Stimulated activated naive CD4-positive, alpha-beta T cell treated with Interleukin-2 at 50 U/mL for 16 hours (primary cell): Measurements from ENCODE around the gene ACTL7A.

Source experiments
- DNase-seq: peaks from one replicate; lab custom pipeline; 2025; lab: John Stamatoyannopoulos, UW

The ACTL7A gene

DNA sequence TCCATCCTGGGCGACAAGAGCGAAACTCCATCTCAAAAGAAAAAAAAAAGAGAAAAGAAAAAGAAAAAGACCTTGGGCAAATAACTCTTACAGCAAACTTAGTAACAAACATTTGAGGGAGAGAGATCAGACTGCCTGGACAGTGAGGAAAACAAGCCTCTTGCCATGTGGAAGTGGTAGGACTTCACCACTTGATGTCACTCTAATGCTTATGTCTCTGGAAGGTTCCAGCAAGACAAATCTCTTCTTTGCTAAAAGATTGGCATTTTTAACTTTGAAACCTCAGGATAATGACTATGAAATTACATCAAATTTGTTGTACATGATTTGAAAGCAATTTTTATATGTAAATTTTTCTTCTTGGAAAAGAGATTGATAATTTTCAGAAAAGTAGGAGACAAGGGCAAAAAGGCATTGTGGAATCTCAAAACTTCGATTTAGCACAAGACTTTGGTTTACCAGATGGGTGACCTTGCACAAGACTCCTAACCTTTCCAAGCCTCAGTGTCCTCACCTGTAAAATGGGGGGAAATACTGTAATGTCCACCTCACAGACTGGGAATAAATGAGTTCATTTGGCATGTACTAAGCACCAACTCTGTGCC lies 11.7 kb upstream of the ACTL7A start:
- no peak for DNase-seq

DNA sequence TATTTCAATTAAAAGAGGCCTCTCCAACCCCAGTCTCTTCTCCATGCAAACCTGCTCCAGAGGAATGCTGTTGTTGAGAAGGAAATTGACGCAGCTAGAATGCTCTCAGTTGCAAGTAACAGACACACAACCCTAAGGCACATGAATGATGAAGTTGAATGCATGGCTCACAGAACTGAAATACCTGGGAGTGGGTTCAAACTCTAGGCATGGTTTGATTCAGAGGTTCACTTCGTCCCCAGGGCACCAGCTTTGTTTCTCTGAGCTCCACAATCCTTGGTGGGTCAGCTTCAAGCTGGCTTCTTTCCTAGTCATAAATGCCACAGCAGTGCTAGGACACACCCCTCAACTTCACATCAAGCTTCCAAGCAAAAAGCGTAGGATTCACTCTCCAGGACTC lies 10.9 kb upstream of the ACTL7A start:
- DNase-seq: no peak

DNA sequence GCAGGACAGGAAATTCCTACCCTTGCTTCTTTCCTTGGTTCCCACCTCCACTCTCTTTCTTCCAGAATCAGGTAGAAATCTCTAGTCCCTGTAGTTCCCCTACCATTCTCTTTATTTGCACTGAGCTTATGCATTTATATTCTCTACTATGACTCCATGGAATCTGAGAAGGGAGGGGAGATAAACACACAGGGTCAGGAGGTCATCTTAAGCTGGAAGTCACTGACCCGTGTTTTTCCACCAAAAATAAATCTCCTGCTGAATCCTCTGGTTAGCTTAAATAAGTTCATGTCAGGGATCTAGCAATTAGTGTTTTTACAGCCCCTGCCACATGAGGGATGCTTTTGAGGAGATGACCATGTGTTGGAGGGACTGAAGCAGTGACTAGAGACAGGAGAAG lies 10.0 kb upstream of the ACTL7A start:
- DNase-seq: no peak

DNA sequence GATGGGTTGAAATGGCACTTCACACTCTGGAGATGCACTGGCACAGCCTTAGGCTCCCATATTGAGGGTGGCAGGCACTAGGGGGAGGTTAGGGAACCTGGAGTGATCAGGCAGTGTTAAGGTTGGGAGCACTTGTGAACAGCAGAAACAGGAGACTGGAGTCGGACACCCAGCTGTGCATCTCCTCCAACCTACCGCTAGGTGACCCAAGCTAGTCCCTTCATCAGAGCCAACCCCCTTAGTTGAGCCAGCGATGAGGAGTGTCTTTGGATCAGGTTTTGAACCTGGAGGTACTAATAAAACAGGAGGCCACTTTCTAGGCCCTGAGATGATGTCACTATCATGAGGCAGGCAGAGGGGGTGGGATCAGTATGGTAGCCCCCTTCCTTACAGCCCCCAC lies 8.0 kb upstream of the ACTL7A start:
- no peak for DNase-seq

DNA sequence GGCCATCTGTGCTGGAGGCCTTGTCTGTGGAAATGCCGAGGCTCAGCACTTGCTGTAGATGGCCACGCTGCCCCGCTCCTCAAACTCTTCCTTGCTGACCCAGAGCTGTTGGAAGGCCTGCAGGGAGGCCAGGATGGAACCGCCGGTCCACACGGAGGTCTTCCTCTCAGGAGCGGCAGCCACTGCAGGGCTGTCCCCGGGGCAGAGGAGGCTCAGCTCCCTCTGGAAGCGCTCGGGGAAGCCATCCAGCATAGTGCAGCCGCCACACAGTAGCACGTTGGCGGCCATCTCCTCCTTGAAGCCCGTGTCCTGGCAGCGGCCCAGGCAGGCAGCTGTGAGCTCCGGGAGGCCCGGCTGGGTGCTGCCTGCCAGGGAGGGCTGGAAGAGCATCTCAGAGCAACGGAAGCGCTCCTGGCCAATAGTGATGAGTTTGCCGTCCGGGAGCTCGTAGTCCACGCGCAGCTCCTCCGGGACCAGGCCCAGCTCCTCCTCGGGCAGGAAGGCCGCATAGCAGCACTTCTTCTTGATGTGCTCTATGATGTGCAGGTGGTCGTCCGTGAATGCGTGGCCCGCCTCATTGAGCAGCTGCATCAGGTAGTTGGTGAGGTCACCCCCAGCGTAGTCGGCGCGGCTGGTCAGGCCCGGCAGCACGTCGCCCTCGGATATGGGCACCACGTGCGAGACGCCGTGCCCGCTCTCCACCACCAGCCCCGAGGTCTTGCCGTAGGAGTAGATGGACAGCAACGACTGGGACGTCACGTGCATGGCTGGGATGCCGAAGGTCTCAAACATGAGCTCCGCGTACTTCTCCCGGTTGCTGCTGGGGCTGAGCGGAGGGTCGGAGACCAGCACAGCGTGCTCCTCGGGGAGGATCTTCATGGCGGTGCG lies 7.2 kb upstream of the ACTL7A start:
- no peak for DNase-seq

DNA sequence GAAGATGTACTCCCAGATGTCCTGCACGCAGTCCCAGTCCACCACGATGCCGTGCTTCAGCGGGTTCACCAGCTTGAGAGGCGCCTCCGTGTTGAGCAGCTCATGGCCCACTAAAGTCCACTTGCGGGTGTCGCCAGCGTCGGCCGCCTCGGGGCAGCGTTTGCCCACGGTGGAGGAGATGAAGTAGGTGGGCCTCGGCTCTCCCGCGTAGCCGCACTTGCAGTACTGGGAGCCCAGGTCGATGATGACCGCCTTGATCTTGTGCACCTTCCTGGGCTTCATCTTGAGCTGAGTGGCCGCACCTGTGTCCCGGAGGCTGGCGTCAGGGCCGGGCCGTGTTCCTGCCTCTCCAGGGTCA lies 6.6 kb upstream of the ACTL7A start:
- DNase-seq: no peak

DNA sequence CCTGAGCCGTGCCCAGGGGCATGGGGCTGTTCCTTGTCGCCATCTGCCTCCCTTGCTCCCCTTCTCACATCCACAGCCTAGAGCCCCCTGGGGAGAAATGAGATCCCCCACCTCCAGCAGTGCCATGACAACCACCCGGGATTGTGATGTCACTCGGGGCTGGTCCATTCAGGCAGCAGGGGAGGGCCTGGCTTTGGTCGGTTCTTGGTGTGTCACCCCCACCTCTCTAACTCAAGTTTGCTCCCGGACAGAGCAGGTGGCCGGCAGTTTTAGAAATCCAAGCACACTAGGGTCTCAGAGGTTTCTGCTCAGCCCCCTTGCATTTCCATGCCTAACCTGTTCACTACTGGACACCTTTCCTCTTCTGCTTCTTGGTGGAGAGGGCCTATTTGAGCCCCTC lies 6.2 kb upstream of the ACTL7A start, which contains the start of gene ACTL7B:
ACTL7B (minus strand) TSS at position 99 of the 400 bp plus-strand sequence; CDS start at position 43, 56 bp downstream.
- DNase-seq: no peak

DNA sequence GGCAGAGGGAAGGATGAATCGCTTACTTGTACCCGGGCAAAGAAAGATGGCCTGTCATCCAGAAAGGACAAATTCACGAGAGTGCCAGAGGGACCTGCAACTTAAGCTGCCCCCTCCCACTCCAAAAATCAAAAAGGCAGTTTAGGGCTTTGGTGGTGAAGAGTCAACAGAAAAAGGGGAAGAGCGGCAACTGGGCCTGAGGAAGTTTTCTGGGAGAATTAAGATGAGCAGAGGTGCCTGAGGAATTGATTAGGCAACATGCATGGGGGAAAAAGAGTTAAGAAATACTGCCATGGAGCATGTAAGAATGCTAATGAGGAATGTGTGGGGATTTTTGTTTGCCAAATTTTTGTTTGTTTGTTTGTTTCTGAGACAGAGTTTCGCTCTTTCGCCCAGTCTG lies 4.5 kb upstream of the ACTL7A start:
- no peak for DNase-seq

DNA sequence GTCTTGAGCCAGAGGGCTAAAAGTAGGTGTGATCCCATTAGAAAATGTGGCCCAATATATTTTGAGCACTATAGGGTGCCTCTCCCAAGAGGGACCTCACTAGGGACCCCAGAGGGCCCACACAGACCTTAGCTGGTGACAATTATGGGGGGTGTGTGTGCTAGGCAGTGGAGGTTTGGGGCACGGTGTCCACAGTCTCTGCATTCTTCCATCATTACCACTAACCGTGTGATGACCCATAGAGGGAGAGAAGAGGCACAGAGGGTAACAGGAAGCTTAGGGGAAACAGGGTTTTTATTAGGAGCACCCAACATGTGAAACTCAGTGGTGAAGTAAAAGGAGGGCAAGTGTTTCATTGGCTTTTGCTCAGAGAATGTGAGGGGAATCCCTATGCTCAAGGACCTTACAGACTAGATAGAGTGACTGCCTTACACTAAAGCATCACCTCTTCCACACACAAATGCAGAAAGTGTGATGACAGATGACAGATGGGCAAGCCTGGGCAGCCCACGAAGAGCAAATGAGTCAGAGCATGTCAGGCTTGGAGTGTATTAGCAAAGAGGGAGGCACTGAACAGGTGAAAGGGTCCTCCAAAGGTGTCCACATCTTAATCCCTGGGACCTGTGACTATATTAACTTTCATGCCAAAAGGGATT lies 2.5 kb upstream of the ACTL7A start:
- DNase-seq: no peak

DNA sequence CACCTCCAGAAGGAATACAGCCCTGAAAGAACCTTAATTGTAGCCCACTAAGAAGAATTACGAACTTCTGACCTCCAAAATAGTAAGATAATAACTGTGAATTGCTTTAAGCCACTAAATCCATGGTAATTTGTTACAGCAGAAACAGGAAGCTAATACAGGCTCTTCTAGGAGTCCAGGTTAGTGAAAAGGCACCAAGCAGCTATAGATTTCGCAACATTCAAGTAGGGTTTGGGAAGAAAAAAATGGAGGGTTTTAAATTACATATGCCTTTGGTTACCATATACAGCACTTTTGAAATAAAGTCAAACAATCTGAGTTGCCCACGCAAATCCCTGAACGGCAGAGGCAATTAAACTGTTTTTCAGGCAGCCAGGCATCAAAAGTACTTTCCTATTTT lies 1.7 kb upstream of the ACTL7A start:
- no peak for DNase-seq

DNA sequence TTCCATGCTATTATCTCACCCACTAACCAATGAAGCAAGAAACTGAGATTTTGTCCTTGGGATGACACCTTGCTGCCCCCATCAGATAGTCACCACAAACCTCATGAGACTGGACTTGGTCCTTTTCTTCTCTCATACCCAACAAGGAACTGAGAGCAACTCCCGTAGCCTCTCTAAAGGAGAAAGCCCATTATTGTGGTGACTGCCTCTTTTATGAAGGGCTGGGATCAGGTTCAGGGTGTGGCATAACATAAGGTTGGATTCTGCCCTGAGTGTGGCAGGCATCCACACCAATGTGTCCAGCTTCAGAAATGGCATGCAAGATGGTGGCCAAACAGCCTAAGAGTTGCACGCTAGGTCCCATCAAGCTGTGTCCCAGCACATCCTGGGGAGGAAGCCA lies 1.3 kb upstream of the ACTL7A start:
- DNase-seq: no peak

DNA sequence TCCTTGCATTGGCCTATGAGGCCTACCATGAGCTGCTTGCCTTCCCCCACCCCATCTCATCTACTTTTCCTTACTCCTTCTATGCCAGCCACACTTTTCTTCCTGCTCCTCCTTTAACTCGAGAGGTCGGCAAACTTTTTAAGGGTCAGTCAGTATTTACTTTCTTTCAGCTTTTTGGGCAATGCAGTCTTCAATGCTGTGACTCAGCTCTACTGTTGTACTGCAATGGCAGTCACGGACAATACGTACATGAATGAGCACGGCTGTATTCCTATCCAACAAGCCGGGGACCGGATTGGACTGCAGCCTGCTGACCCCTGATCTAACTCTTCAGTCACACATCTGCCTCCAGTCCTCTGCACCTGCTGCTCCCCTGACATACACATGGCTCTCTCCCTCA lies 602 bp upstream of the ACTL7A start:
- no peak for DNase-seq

DNA sequence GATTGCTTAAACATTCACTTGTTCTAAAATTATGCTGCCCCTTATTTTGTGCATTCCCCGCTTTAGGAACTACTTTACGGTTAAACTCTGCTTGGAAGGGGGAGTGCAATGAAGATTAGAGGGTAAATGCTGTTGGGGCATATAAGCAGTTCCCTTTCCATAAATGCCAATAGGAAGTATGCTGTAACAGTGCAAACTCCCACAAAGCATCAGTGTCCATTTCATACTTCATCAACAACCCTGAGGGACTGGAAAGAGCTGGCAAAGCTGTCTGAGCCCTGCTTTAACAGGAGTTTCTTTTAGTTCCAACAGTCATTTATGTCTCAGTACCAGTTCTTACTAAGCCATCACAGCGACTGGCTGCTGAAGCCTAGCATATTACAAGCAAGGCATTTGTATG lies 1.8 kb downstream of the ACTL7A start:
- no peak for DNase-seq

DNA sequence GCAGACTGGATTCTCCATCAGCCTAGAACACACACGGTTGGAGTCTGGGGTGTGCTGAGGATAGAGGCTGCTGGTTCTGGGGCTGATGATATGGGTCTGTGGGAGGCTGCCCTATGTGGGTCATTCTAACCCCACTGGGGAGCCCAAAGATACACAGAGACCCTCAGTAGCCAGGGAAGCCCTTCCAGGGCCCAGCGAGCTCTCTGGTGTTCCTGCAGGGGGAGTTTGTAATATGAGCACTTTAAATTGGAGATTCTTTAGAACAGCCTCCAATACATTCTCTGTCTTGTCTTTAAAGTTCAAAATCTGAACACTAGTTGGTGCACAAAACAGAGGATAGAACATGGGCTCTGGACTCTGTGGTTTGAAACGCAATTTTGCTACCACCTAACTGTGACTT lies 2.4 kb downstream of the ACTL7A start:
- DNase-seq: no peak

DNA sequence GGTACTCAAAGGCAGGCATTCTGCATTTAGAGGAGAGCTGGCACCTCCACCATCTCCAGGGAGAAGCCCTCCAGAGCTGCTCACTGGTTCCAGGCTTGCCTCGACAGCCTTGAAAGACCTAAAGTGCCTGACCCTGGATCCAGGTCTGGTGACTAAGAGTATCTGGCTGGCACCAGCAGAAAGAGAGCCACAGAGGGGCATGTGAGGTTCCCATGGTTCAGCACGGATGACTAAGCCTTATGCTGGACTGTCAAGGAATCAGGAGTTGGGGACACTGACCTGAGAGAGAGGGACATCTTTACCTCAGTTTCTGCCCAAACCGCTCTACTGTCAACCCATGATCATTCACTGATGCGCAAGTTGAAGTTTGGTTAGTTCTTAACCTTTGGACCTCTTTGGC lies 3.0 kb downstream of the ACTL7A start:
- DNase-seq: no peak

DNA sequence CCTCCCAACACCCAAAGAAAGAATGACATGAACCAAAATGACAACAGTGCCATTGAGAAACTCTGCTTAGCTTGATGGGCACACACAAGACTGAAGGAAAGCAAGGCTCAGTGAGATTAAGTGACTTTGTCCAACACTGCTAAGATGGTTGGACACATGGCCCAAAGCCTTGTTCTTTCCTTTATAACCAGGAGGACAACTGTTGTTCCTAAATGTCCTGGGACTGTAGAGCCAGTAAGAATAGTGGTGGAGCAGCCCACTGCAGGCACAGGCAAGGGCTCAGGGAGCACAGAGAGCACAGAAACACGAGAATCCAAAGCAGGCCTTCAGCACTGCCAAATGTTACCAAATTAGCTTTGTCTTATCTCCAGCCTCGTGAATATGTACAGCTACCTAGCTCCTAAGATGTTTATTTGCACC lies 3.9 kb downstream of the ACTL7A start:
- DNase-seq: no peak

DNA sequence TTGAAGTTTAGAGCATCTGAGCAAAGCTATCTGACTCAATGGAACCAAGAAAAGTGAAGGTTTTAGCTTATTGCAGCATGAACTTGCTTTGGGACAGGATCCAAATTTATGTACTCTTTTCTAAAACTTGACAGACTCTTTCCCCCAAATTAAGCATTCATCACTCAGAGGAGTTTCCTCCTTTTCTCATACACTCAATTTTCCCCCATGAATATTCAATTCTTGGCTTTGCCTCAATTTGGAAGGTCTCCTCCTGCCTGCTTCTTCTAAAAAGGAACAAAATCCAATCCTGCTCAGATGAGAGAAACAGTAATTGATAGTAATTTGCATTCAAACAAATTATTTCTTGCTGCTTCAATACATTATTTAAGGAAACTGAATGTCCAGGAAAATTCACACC lies 5.0 kb downstream of the ACTL7A start:
- no peak for DNase-seq

DNA sequence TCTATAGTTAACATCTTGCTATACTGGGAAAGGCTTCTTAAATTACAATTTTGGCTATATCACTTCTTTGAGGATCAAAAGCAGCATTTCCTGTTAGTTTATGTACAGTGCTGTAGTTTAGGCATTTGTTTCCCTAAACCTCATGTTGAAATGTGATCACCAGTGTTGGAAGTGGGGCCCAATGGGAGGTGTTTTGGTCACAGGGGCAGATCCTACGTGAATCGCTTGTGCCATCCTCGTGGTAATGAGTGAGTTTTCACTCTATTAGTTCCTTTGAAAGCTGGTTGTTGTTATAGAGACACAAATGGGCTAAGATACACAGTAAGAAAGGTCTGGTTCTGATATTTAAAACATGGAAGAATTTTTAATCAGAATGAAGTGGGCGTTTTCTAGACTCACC lies 5.8 kb downstream of the ACTL7A start:
- no peak for DNase-seq

DNA sequence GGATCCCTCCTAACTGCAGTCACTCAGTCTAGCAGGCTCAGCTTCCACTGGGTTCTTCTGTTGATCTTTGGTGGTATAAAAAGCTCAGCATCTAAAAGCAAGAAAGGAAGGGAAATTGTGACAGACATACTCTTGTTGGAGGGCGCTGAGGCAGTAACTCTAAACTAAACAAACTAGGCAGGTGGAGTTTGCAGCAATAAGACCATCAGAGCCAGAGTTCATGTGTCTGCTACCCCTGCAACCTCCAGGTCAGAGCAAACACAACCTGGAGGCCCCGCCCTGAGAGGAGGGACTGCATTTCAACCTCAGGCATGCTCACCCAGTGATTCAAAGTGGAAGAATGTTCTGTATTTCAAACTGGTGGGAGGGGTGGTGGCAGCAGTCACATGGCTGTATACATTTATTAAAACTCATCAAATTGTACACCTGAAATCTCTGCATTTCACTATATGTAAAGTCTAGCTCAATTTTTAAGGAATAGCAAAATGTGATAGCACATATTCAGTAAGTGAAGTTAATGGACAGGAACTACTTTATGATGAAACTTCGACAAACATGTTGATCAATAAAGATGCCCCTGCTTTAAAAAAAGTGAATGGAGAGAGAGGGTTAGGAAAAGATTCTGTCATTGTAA lies 7.1 kb downstream of the ACTL7A start:
- no peak for DNase-seq

DNA sequence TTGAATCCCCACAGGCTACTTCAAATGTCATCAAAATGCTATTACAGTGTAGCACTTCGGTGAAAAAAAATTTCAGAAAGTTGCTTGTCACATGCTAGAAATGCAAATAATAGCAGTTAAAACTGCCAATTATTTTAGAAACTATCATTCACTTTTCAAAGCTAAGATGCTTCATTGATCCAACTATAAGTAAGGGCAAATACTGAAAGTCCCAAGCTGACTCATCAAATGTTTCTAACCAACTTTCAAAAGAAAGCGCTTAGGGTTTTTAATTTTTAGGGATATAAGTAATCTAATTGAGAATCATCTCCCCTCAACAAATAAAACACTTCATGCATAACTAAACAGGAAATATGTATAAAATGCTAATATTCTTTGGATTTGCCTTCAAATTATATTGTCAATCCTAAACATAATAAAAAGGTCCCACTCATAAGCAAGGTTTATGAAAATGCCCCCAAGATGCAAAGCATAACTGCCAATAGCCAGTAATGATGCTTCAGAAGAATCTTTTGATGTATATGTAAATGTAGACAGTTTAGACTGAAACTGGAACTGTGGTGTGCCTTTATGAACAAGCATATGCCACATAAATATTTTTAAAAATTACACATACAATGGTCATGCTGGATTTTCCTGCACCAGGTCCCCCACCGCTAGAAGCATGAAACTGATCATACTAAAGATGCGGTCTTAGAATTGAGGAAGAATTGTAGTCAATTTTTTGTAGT lies 12.2 kb downstream of the ACTL7A start:
- DNase-seq: no peak

DNA sequence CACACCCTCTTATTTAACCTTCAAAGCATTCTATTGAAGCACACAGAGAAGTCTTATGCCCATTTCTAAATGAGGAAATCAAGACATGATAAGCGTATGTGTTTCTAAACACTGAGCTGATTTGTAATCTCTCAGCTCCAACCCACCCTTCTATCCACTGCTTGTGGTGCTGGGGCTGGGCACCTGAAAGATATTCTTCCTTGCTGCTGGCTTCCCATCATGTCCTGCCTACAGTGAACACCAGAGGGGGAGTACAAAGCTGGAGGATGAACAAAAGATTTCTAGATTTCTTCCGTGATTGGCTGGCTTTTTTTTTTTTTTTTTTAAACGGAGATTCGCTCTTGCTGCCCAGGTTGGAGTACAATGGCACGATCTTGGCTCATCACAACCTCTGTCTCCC lies 14.4 kb downstream of the ACTL7A start:
- DNase-seq: no peak

DNA sequence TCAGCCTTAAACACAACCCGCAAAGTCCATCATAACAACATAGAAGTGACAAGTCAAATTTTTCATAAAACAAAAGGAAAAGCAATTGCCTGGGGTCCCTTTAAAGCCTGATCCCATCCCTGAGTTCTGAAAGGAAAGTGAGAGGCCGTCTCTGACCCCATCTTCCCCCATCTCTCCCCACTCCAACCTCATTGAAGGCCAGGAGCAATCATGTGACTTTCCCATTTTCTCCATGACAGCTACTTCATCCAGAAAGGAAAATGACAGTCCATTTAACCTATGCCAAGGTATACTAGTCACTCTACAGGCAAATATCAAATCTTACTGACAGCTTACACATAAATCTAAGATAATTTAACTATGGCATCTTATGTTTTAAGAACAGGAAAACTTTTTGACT lies 15.5 kb downstream of the ACTL7A start:
- no peak for DNase-seq
